Measurements from ENCODE around the gene ARHGAP12.

- TF ChIP-seq CTCF (conservative IDR thresholded peaks at IDR 0.05 in 1 of 2, IDR thresholded peaks at IDR 0.05 in 1 of 2; ENCODE audit: extremely low read depth in 1 of 2, insufficient read depth in 1 of 2, low read depth in 1 of 2, low read length in 2 of 2) (no peak), EZH2 (IDR thresholded peaks at IDR 0.05; ENCODE audit: borderline replicate concordance, low read length) (no peak)
Measured at GRCh38 chr10:31959461-31960173, 31.0 kb upstream of the ARHGAP12 start.

Data from mammary epithelial cell (primary cell).